ENCODE measurements around the gene CAP2.
"Not testable (repeated sequence)": the region's sequence is repeated elsewhere in the genome, so short reads cannot be mapped to it uniquely, and the experiment has no call there.

Gene CAP2

GRCh38 chr6:17431581-17431980 is 38.2 kb downstream of the CAP2 start:
- in situ Hi-C loops (cut with MboI; ENCODE audit: low sequenced_read_pairs) = no loop called here

GRCh38 chr6:17432356-17432755 is 39.0 kb downstream of the CAP2 start:
- in situ Hi-C loops (cut with MboI; ENCODE audit: low sequenced_read_pairs) = no loop called here

- in situ Hi-C loops (cut with MboI; ENCODE audit: low sequenced_read_pairs) = no loop called here
Measured at GRCh38 chr6:17439243-17439993, 46.0 kb downstream of the CAP2 start.

GRCh38 chr6:17440811-17441210 is 47.4 kb downstream of the CAP2 start:
- in situ Hi-C loops (cut with MboI; ENCODE audit: low sequenced_read_pairs) = not testable (repeated sequence)

GRCh38 chr6:17442196-17442595 is 48.8 kb downstream of the CAP2 start:
- in situ Hi-C loops (cut with MboI; ENCODE audit: low sequenced_read_pairs) = no loop called here

GRCh38 chr6:17446713-17447112 is 53.3 kb downstream of the CAP2 start:
- in situ Hi-C loops (cut with MboI; ENCODE audit: low sequenced_read_pairs) = no loop called here

- in situ Hi-C loops (cut with MboI; ENCODE audit: low sequenced_read_pairs) = no loop called here
Measured at GRCh38 chr6:17448165-17448564, 54.8 kb downstream of the CAP2 start.

GRCh38 chr6:17450397-17450796 is 57.0 kb downstream of the CAP2 start:
- in situ Hi-C loops (cut with MboI; ENCODE audit: low sequenced_read_pairs) = no loop called here

- in situ Hi-C loops (cut with MboI; ENCODE audit: low sequenced_read_pairs) = no loop called here
Measured at GRCh38 chr6:17450832-17451231, 57.4 kb downstream of the CAP2 start.

- in situ Hi-C loops (cut with MboI; ENCODE audit: low sequenced_read_pairs) = no loop called here
Measured at GRCh38 chr6:17452096-17452495, 58.7 kb downstream of the CAP2 start.

- in situ Hi-C loops (cut with MboI; ENCODE audit: low sequenced_read_pairs) = no loop called here
Measured at GRCh38 chr6:17454316-17455005, 61.1 kb downstream of the CAP2 start.

GRCh38 chr6:17455919-17456318 is 62.5 kb downstream of the CAP2 start:
- in situ Hi-C loops (cut with MboI; ENCODE audit: low sequenced_read_pairs) = no loop called here

GRCh38 chr6:17456711-17457110 is 63.3 kb downstream of the CAP2 start:
- in situ Hi-C loops (cut with MboI; ENCODE audit: low sequenced_read_pairs) = no loop called here

- in situ Hi-C loops (cut with MboI; ENCODE audit: low sequenced_read_pairs) = no loop called here
Measured at GRCh38 chr6:17457405-17457804, 64.0 kb downstream of the CAP2 start.

GRCh38 chr6:17457956-17458355 is 64.6 kb downstream of the CAP2 start:
- in situ Hi-C loops (cut with MboI; ENCODE audit: low sequenced_read_pairs) = no loop called here

GRCh38 chr6:17458966-17459365 is 65.6 kb downstream of the CAP2 start:
- in situ Hi-C loops (cut with MboI; ENCODE audit: low sequenced_read_pairs) = no loop called here

- in situ Hi-C loops (cut with MboI; ENCODE audit: low sequenced_read_pairs) = no loop called here
Measured at GRCh38 chr6:17460862-17461261, 67.5 kb downstream of the CAP2 start.

GRCh38 chr6:17466147-17466546 is 72.8 kb downstream of the CAP2 start:
- in situ Hi-C loops (cut with MboI; ENCODE audit: low sequenced_read_pairs) = no loop called here

GRCh38 chr6:17466707-17467106 is 73.3 kb downstream of the CAP2 start:
- in situ Hi-C loops (cut with MboI; ENCODE audit: low sequenced_read_pairs) = no loop called here

GRCh38 chr6:17469006-17469832 is 75.8 kb downstream of the CAP2 start:
- in situ Hi-C loops (cut with MboI; ENCODE audit: low sequenced_read_pairs) = no loop called here

GRCh38 chr6:17470202-17470937 is 77.0 kb downstream of the CAP2 start:
- in situ Hi-C loops (cut with MboI; ENCODE audit: low sequenced_read_pairs) = no loop called here

Data from HL-60/S4 treated with retinoic acid at 250 ng/mL for 4 days and 3 days (cell line).